ENCODE data around the gene ZNF397. TPM values are rescaled to one million over a fixed set of nuclear protein-coding genes. Genes with fewer than 3 reads are reported as not detected.

ZNF397 gene
- 13.9 TPM for total RNA-seq

DNA sequence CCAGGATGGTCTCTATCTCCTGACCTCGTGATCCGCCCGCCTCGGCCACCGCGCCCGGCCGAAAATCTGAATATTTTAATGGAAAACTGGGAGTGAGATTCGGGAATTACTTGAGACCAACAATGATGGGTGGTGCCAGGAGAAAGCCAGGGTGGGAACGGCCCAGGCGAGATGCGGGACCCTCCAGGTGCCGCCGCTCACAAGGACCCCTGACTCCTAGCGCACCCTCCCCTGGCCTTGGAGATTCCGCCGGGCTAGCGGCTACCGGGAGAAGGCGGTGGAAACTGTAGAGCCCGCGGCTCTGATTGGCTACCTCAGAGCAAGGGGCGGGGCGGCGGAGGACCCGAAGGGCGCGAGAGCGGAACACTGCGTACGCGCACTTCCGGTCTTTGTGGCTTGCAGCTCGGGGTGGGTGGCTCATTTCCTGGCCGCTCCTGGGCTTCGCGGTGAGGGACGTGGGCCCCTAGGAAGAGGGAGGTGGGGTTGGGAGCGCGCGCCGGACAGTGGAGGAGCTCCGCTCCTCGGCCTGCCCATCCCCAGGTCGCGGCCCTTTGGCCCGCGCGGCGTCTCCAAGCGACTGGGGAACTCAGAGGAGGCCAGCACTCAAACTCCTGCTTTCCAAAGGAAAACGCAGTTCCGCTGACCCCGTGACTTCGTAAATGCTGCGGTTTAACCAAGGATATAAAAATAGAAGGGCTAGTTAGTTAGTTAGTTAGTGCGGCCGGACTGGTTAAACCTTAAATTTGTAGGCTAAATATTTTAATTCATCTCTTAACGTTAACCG is at the start of gene ZNF397:
Gene ZNF397, plus strand, starts transcription at position 371 of the 784 bp plus-strand sequence. CDS start 1,437 bp downstream, outside the sequence.
- intact Hi-C loops (cut with DNase I), result loop anchor here (1.0 to 5.0 kb wide), 7 partner anchors 49 to 730 kb away; partner anchors contain the start of genes GALNT1, INO80C, ZNF24 and ZSCAN30
- TF ChIP-seq, protein P1, sequence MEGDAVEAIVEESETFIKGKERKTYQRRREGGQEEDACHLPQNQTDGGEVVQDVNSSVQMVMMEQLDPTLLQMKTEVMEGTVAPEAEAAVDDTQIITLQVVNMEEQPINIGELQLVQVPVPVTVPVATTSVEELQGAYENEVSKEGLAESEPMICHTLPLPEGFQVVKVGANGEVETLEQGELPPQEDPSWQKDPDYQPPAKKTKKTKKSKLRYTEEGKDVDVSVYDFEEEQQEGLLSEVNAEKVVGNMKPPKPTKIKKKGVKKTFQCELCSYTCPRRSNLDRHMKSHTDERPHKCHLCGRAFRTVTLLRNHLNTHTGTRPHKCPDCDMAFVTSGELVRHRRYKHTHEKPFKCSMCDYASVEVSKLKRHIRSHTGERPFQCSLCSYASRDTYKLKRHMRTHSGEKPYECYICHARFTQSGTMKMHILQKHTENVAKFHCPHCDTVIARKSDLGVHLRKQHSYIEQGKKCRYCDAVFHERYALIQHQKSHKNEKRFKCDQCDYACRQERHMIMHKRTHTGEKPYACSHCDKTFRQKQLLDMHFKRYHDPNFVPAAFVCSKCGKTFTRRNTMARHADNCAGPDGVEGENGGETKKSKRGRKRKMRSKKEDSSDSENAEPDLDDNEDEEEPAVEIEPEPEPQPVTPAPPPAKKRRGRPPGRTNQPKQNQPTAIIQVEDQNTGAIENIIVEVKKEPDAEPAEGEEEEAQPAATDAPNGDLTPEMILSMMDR (IDR thresholded peaks at IDR 0.05), result no peak
- DNase-seq (ENCODE audit: low spot score in 2 of 2), result peak; percentile 89 to 99
- Histone ChIP-seq H3K4me3 (peak within 1 kb of the TSS; percentile 69 to 74), H3K4me1 (peaks cover 3 to 10% of the 10 kb centered on the region in 2 donors), H3K27me3 (no peaks in the 10 kb centered on the region), H3K36me3 (peaks cover 34 to 36% of the 10 kb centered on the region in 2 donors), H3K9me3 (no peaks in the 10 kb centered on the region), H3K27ac (peak within 1 kb of the TSS; percentile 97 to 99)

- no peak for DNase-seq (ENCODE audit: low spot score in 2 of 2)
- intact Hi-C loops (cut with DNase I), result no loop called here
- TF ChIP-seq, protein P1 (IDR thresholded peaks at IDR 0.05), result no peak
- H3K27me3 ChIP-seq, result no peaks in the 10 kb centered on the region
- no peaks in the 10 kb centered on the region for H3K4me1 ChIP-seq
- no peak overlapping the region for H3K27ac ChIP-seq
- no peaks in the 10 kb centered on the region for H3K36me3 ChIP-seq
- no peaks in the 10 kb centered on the region for H3K9me3 ChIP-seq
- no peak overlapping the region for H3K4me3 ChIP-seq
Observed at GRCh38 chr18:35191698-35192025, 49.2 kb upstream of the ZNF397 start.

- no peak for DNase-seq (ENCODE audit: low spot score in 2 of 2)
- Histone ChIP-seq H3K27ac (no peak overlapping the region), H3K9me3 (no peaks in the 10 kb centered on the region), H3K4me3 (no peak overlapping the region), H3K4me1 (no peaks in the 10 kb centered on the region), H3K36me3 (no peaks in the 10 kb centered on the region), H3K27me3 (no peaks in the 10 kb centered on the region)
- intact Hi-C loops (cut with DNase I), result no loop called here
- TF ChIP-seq, protein P1 (IDR thresholded peaks at IDR 0.05), result no peak
Observed at GRCh38 chr18:35192415-35192814, 48.4 kb upstream of the ZNF397 start.

DNA sequence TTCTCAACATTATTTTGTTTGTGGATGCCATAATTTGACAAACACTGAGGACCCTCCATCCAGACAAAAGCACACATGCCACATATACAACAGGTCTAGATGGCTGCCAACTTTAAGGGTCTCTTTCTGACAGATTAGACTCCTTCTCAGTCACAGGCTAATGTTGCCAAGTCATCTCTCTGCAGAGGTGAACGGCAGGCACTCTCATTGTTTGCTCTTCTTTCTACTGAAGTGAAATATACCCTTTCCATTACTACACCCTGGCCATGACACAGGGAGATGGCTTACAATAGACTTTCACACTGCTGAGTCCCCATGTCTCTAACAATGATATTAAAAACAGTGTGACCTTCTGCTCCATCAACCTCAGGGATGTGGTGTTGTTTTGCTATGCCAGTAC is 47.5 kb upstream of the ZNF397 start:
- no peak for DNase-seq (ENCODE audit: low spot score in 2 of 2)
- Histone ChIP-seq H3K27ac (no peak overlapping the region), H3K4me1 (no peaks in the 10 kb centered on the region), H3K9me3 (no peaks in the 10 kb centered on the region), H3K4me3 (no peak overlapping the region), H3K36me3 (no peaks in the 10 kb centered on the region), H3K27me3 (no peaks in the 10 kb centered on the region)
- TF ChIP-seq, protein P1 (IDR thresholded peaks at IDR 0.05), result no peak
- intact Hi-C loops (cut with DNase I), result no loop called here

DNA sequence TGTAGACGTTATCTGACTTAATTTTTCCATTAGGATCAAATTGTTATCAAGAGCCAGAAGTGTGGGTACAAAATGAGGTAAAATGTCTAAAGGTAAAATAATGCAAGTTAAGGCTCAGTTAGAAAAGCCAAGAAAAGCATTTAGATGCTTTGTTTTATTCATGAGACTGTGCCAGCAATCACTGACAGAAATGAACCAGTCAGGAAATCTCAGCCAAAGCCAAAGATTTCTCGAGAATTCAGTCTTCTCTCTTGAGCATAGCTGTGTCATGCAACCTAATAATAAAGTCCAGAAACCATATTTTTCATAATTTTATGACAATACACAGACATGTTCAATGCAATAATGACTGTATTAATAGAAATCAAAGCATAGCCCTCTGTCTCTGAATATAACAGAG is 43.5 kb upstream of the ZNF397 start:
- TF ChIP-seq, protein P1 (IDR thresholded peaks at IDR 0.05), result no peak
- Histone ChIP-seq H3K9me3 (no peaks in the 10 kb centered on the region), H3K27me3 (no peaks in the 10 kb centered on the region), H3K27ac (no peak overlapping the region), H3K4me1 (no peaks in the 10 kb centered on the region), H3K36me3 (no peaks in the 10 kb centered on the region), H3K4me3 (no peak overlapping the region)
- intact Hi-C loops (cut with DNase I), result no loop called here
- no peak for DNase-seq (ENCODE audit: low spot score in 2 of 2)

Measured in ascending aorta (tissue), 2 donors.